SIG-M5 treated with dmso at 0.1 percent for 504 hours (cell line): Measurements from ENCODE around the gene ACTBL2.
A peak's percentile ranks its signal among the peaks of the same experiment; 100 is the strongest.
"Not testable (repeated sequence)": the region's sequence is repeated elsewhere in the genome, so short reads cannot be mapped to it uniquely, and the experiment has no call there.

Source experiments
- DNase-seq: peaks from one replicate; lab custom pipeline; 2025; ENCODE audit not compliant: unreplicated experiment; lab: John Stamatoyannopoulos, UW

ACTBL2 gene

GRCh38 chr5:57494104-57495098 lies 11.8 kb upstream of the ACTBL2 start:
- DNase-seq = peak; percentile 54

DNA sequence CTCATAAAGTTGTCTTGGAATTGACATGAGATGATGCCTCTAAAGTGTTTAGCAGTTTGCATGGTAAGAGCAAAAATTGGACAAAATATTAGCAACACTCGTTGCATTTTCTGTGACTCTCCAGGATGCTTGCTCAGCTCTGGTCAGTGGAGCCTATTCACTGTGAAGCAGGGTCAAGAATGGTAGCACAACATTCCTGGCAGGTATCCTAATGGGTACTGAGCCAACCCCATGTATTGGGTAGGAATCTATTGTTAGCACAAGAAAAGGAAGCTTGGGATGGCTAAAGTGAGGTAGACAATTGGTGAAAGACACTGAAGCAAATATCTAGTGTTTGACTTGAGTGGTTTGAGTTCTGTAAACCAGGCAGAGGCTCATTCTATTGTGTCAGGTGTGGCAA lies 10.4 kb upstream of the ACTBL2 start:
- no peak for DNase-seq

- no peak for DNase-seq
Observed at GRCh38 chr5:57492632-57493031, 10.0 kb upstream of the ACTBL2 start.

GRCh38 chr5:57491369-57491965 lies 8.9 kb upstream of the ACTBL2 start:
- no peak for DNase-seq

GRCh38 chr5:57488215-57488955 lies 5.8 kb upstream of the ACTBL2 start:
- DNase-seq = no peak

DNA sequence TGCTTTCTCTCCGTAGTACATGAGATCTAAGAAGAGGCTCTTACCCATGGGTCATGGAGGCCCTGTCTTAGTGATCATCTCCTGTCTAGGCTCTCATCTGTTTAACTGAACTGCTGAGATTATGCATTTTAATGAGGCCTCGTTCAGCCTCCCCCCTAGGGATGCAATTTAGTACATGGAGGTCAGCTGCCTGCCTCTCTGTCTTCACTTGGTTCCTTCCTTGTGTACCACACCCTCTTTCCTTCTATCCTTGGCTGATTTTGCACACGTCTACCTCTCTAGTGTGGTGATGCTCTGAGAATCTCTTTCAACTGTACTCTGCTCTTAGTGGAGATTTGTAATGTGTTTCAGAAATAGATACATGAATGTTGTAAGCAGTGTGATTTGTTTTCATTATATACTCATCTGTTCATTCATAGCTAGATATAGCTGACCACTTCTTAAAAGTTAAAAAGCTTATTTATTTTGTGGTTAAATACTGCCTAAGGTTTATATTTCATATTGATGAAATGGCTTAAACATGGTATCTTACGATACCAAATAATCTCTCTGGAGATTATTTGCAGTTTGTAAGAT lies 3.5 kb upstream of the ACTBL2 start:
- DNase-seq = no peak

DNA sequence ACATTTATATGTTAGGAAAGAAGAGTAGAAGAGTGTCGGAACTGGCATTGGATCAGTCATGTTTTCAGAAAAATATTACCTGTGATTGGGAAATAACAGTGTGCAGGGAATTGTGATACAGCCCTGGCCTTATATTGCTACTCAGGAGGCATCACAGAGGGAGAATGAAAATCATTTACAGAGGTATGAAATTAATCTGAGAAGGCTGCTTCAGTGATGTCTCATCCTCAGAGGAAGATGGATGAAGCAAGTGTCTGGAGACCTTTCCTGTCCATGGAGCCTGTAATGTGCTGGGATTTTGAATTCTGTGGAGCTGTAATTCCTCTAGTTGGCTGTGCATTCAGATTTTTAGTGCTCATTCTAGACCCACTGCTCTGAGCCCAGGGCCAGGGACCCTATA lies 3.8 kb downstream of the ACTBL2 start:
- no peak for DNase-seq

- no peak for DNase-seq
Observed at GRCh38 chr5:57476601-57477056, 6.0 kb downstream of the ACTBL2 start.

DNA sequence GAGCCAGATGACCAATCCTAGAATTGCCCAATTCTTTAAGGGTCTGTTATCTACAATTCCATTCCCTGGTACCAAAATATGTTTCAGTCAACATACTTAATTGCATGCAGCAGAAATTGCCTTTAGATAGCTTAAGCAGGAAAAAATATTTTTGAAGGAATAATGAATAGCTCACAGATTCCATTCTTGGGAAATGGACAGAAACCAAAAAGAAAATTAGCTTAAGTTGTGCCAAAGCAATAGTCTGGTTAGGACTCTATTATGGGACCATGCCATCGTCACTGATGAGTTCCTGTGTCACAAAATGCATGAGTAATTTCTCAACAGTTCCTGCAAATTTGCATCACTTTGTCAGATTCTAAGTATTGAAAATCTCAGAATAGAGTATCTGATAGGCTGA lies 12.3 kb downstream of the ACTBL2 start:
- no peak for DNase-seq

DNA sequence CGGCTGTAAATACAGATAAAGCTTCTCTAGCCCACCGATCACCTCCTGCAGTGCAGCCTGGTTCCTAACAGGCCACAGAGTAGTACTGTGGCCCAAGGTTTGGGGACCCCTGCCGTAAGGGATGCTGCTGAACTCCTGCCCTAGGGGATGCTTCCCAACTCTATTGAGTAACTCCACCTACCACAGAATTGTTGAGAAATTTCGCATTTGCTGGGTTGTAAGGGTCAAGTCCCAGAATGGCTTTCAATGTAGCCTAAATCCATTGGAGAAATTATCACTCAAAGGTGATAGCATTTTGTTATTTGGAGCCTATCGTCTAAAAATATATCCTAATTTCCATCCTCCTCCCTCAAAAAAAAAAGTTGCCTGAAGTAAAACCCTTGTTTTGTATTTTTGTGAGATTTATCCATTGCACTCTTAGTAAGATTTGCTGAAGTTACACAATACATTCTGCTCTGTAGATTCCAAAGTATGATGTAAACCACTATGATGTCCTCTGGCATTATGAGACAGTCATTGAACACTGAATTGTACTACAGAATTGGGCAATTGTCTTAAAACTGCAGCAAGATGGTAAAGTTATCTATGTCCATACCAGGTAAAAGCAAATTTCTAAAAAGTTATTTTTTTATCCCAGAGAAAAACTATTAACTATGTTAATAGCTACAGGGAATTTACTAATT lies 14.0 kb downstream of the ACTBL2 start:
- no peak for DNase-seq

GRCh38 chr5:57466544-57466943 lies 16.1 kb downstream of the ACTBL2 start:
- no peak for DNase-seq

DNA sequence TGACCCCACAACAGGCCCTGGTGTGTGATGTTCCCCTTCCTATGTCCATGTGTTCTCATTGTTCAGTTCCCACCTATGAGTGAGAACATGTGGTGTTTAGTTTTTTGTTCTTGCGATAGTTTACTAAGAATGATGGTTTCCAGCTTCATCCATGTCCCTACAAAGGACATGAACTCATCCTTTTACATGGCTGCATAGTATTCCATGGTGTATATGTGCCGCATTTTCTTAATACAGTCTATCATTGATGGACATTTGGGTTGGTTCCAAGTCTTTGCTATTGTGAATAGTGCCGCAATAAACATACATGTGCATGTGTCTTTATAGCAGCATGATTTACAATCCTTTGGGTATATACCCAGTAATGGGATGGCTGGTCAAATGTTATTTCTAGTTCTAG lies 22.6 kb downstream of the ACTBL2 start:
- DNase-seq = not testable (repeated sequence)

- DNase-seq = no peak
Observed at GRCh38 chr5:57458443-57458842, 24.2 kb downstream of the ACTBL2 start.

- no peak for DNase-seq
Observed at GRCh38 chr5:57456531-57457135, 26.0 kb downstream of the ACTBL2 start.

DNA sequence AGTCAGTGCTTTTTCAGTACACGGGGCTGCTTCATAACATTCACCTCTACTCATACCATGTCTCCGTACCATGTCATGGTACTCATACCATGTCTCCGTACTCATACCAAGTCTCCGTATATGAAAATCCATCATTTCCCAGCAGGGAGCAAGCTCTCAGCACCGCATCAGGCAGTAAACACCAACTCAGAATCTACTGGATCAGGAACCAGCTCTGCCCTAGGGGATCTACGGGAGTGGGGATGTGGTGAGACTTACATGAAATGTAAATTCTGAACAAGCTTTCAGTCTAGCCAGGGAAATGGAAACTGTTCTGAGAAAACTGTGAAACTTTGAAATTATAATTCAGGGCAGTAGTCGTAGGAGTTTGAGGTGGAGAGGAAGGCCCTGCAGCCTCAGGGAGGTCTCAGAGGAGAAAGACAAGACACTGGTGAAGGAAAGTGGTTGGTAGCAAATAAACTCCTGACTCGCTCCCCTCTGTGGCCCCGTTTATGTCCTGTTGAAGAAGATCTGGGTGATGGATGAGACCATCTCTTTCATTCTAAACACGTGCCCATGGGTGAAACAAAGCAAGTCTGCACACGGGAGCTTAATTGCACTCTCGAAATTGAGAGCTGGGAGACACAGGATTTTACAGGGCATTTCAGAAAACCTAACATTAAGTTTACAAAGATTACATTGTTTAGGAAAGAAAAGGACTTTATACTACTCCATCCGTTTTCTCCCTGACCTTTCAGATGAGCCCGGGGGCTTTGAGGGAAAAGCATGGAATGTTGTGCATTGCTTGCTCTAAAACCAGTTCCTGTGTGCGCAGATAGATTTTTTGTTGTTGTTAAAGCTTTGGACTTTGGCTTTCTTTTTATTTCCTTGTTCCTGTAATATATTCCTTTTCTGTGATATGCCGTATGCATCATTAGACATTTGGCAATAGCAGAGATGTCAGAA lies 26.8 kb downstream of the ACTBL2 start:
- DNase-seq = no peak

- DNase-seq = no peak
Observed at GRCh38 chr5:57454896-57455295, 27.7 kb downstream of the ACTBL2 start.

DNA sequence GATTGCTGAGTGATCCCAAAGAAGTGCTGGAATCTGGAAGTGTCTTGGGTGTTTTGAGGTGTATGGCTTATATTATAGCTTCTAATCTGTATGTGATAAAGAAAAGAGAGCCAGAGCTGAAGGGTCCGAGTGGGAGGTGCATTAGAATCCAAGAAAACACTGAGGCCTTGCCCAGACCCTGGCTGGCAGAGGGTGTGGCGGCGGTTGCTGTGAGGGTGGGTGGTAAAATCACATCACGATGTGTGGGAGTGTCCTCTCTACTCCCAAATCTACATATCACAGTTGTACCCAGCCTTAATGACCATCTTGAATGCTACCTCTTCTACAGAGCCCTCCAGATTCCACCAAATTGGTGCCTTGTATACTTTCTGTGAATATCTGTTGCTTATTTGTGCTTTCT lies 28.9 kb downstream of the ACTBL2 start:
- DNase-seq = no peak

- DNase-seq = no peak
Observed at GRCh38 chr5:57452885-57453284, 29.7 kb downstream of the ACTBL2 start.
